ENCODE results near the gene TMTC2. TPM values are rescaled to one million over a fixed set of nuclear protein-coding genes. Genes with fewer than 3 reads are reported as not detected.

TMTC2 gene
- polyA plus RNA-seq, 4 donors: 1.1 to 5.6 (median 2.7) TPM

DNA sequence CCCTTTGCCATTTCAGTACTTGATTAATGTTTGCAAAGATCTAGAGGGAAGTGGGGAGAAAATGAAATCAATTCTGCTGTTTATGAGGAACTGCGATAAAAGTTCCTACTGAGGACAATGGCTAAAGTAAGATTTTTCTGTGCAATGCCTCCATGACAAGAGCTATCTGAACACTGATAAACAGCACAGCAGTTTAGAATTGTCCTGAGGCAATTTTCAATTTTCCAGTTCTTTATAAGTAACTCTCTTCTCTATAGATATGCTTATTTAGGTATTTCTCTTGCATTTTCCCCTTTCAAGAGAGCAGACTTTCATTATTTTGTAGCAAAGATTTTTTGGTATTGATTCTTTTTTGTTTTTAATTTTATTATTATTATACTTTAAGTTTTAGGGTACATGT lies 34.6 kb upstream of the TMTC2 start:
- no peak overlapping the region for H3K4me3 ChIP-seq (ENCODE audit: low read depth in 1 of 3, low read length in 3 of 3)
- H3K9me3 ChIP-seq (ENCODE audit: control insufficient read depth in 2 of 2, insufficient read depth in 1 of 2, low read depth in 1 of 2, low read length in 1 of 2): no peaks in the 10 kb centered on the region
- H3K27me3 ChIP-seq (ENCODE audit: control insufficient read depth in 3 of 3, insufficient read depth in 3 of 3, low read length in 3 of 3): no peaks in the 10 kb centered on the region
- H3K36me3 ChIP-seq (ENCODE audit: control insufficient read depth in 3 of 3, insufficient read depth in 2 of 3, low read depth in 1 of 3, low read length in 3 of 3): no peaks in the 10 kb centered on the region
- FAIRE-seq: no peak
- H3K4me1 ChIP-seq (ENCODE audit: control insufficient read depth in 3 of 3, insufficient read depth in 2 of 3, low read depth in 1 of 3, low read length in 2 of 3): no peaks in the 10 kb centered on the region
- 82 to 95% (median 92%) methylated on average over 1 of the region's 1 CpG for WGBS, 3 donors
- DNase-seq: no peak
- no peak overlapping the region for H3K27ac ChIP-seq (ENCODE audit: low read depth in 1 of 3, low read length in 2 of 3)

DNA sequence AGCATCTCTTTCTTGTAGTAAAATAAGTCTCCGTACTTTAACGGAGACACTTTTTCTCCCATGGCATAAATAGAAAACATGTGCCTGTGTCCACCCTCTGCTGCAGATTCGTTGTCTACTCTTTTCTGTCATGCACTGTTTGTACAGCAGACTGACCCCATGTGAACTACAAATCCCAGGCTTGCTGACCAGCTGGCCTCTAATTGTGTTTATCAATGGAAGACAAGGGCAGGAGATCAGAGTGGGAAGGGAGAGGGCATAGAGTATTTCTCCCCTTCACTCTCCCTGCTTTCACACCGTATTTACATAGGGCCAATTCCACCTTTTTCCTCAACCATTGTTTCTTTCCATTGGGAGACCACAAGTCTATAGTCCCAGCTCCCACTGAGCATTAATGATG lies 31.0 kb upstream of the TMTC2 start:
- no peak overlapping the region for H3K27ac ChIP-seq (ENCODE audit: low read depth in 1 of 3, low read length in 2 of 3)

GRCh38 chr12:82659343-82660207 lies 27.1 kb upstream of the TMTC2 start:
- 86 to 91% (median 90%) methylated on average over 28 of the region's 28 CpGs for WGBS, 3 donors
- FAIRE-seq (no peak), DNase-seq (no peak)
- Histone ChIP-seq H3K4me1 (ENCODE audit: control insufficient read depth in 3 of 3, insufficient read depth in 2 of 3, low read depth in 1 of 3, low read length in 2 of 3) (no peaks in the 10 kb centered on the region), H3K9me3 (ENCODE audit: control insufficient read depth in 2 of 2, insufficient read depth in 1 of 2, low read depth in 1 of 2, low read length in 1 of 2) (peaks cover 0 to 8% of the 10 kb centered on the region in 2 donors), H3K27me3 (ENCODE audit: control insufficient read depth in 3 of 3, insufficient read depth in 3 of 3, low read length in 3 of 3) (no peaks in the 10 kb centered on the region), H3K4me3 (ENCODE audit: low read depth in 1 of 3, low read length in 3 of 3) (no peak overlapping the region), H3K27ac (ENCODE audit: low read depth in 1 of 3, low read length in 2 of 3) (no peak overlapping the region), H3K36me3 (ENCODE audit: control insufficient read depth in 3 of 3, insufficient read depth in 2 of 3, low read depth in 1 of 3, low read length in 3 of 3) (no peaks in the 10 kb centered on the region)

More for the DNA sequence above, 31.0 kb upstream of the TMTC2 start:
- 52 to 63% (median 55%) methylated on average over 4 of the region's 4 CpGs for WGBS, 3 donors
- Histone ChIP-seq H3K4me1 (ENCODE audit: control insufficient read depth in 3 of 3, insufficient read depth in 2 of 3, low read depth in 1 of 3, low read length in 2 of 3) (no peaks in the 10 kb centered on the region), H3K9me3 (ENCODE audit: control insufficient read depth in 2 of 2, insufficient read depth in 1 of 2, low read depth in 1 of 2, low read length in 1 of 2) (peaks cover 0 to 8% of the 10 kb centered on the region in 2 donors), H3K36me3 (ENCODE audit: control insufficient read depth in 3 of 3, insufficient read depth in 2 of 3, low read depth in 1 of 3, low read length in 3 of 3) (no peaks in the 10 kb centered on the region), H3K4me3 (ENCODE audit: low read depth in 1 of 3, low read length in 3 of 3) (no peak overlapping the region), H3K27me3 (ENCODE audit: control insufficient read depth in 3 of 3, insufficient read depth in 3 of 3, low read length in 3 of 3) (no peaks in the 10 kb centered on the region)
- DNase-seq: no peak
- FAIRE-seq: no peak

DNA sequence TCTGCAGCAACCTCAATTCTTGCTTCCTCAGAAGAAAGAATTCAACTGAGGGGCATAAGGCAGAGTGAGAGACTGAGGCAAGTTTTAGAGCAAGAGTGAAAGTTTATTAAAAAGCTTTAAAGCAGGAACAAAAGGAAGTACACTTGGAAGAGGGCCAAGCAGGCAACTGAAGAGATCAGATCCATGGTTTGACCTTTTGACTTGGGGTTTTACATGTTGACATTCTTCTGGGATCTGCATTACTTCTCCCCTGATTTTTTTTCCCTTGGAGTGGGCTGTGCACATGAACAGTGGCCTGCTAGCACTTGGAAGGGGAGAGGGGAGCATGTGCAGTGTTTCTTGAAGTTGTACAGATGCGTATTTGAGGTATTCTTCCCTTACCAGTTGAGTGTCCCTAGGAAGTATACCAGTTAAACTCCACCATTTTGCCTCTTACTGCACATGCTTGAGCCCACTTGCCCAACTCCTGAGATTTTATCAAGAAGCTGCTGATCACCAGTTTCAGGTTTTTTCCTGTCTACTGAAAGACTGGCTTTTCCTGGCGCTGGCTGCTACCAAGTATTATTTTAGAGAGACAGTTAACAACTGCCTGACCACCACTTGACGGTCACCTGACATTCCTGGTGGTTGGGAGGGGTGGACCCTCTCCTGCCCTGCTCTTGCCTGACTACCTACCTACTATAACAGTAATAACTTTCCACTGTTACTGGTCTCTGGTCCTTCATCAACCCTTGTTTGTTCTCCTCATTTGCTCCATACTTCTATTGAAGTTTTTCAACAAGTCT lies 26.0 kb upstream of the TMTC2 start:
- no peaks in the 10 kb centered on the region for H3K4me1 ChIP-seq (ENCODE audit: control insufficient read depth in 3 of 3, insufficient read depth in 2 of 3, low read depth in 1 of 3, low read length in 2 of 3)
- no peaks in the 10 kb centered on the region for H3K36me3 ChIP-seq (ENCODE audit: control insufficient read depth in 3 of 3, insufficient read depth in 2 of 3, low read depth in 1 of 3, low read length in 3 of 3)
- H3K27ac ChIP-seq (ENCODE audit: low read depth in 1 of 3, low read length in 2 of 3): no peak overlapping the region
- FAIRE-seq: no peak
- 90 to 100% (median 95%) methylated on average over 3 of the region's 3 CpGs for WGBS, 3 donors
- DNase-seq: peak in 1 of 2 donors; percentile 8
- H3K27me3 ChIP-seq (ENCODE audit: control insufficient read depth in 3 of 3, insufficient read depth in 3 of 3, low read length in 3 of 3): no peaks in the 10 kb centered on the region
- no peak overlapping the region for H3K4me3 ChIP-seq (ENCODE audit: low read depth in 1 of 3, low read length in 3 of 3)
- H3K9me3 ChIP-seq (ENCODE audit: control insufficient read depth in 2 of 2, insufficient read depth in 1 of 2, low read depth in 1 of 2, low read length in 1 of 2): peaks cover 0 to 8% of the 10 kb centered on the region in 2 donors

- H3K27ac ChIP-seq (ENCODE audit: low read depth in 1 of 3, low read length in 2 of 3): no peak overlapping the region
- FAIRE-seq (no peak), DNase-seq (no peak)
- WGBS, 3 donors: 58 to 71% (median 64%) methylated on average over 7 of the region's 7 CpGs
- H3K27me3 ChIP-seq (ENCODE audit: control insufficient read depth in 3 of 3, insufficient read depth in 3 of 3, low read length in 3 of 3): no peaks in the 10 kb centered on the region
- H3K9me3 ChIP-seq (ENCODE audit: control insufficient read depth in 2 of 2, insufficient read depth in 1 of 2, low read depth in 1 of 2, low read length in 1 of 2): peaks cover 0 to 5% of the 10 kb centered on the region in 2 donors
- H3K4me3 ChIP-seq (ENCODE audit: low read depth in 1 of 3, low read length in 3 of 3): no peak overlapping the region
- no peaks in the 10 kb centered on the region for H3K4me1 ChIP-seq (ENCODE audit: control insufficient read depth in 3 of 3, insufficient read depth in 2 of 3, low read depth in 1 of 3, low read length in 2 of 3)
- H3K36me3 ChIP-seq (ENCODE audit: control insufficient read depth in 3 of 3, insufficient read depth in 2 of 3, low read depth in 1 of 3, low read length in 3 of 3): no peaks in the 10 kb centered on the region
These were observed 22.8 kb upstream of the TMTC2 start for GRCh38 chr12:82663893-82664292.

- Histone ChIP-seq H3K4me3 (ENCODE audit: low read depth in 1 of 3, low read length in 3 of 3) (no peak overlapping the region), H3K4me1 (ENCODE audit: control insufficient read depth in 3 of 3, insufficient read depth in 2 of 3, low read depth in 1 of 3, low read length in 2 of 3) (no peaks in the 10 kb centered on the region), H3K27me3 (ENCODE audit: control insufficient read depth in 3 of 3, insufficient read depth in 3 of 3, low read length in 3 of 3) (no peaks in the 10 kb centered on the region), H3K27ac (ENCODE audit: low read depth in 1 of 3, low read length in 2 of 3) (no peak overlapping the region), H3K9me3 (ENCODE audit: control insufficient read depth in 2 of 2, insufficient read depth in 1 of 2, low read depth in 1 of 2, low read length in 1 of 2) (no peaks in the 10 kb centered on the region), H3K36me3 (ENCODE audit: control insufficient read depth in 3 of 3, insufficient read depth in 2 of 3, low read depth in 1 of 3, low read length in 3 of 3) (no peaks in the 10 kb centered on the region)
- FAIRE-seq: no peak
- no peak for DNase-seq
- 75 to 91% (median 87%) methylated on average over 3 of the region's 3 CpGs for WGBS, 3 donors
These were observed 21.4 kb upstream of the TMTC2 start for GRCh38 chr12:82665142-82665923.

GRCh38 chr12:82666830-82667229 lies 19.9 kb upstream of the TMTC2 start:
- no peaks in the 10 kb centered on the region for H3K36me3 ChIP-seq (ENCODE audit: control insufficient read depth in 3 of 3, insufficient read depth in 2 of 3, low read depth in 1 of 3, low read length in 3 of 3)
- no peak for DNase-seq
- no peak overlapping the region for H3K4me3 ChIP-seq (ENCODE audit: low read depth in 1 of 3, low read length in 3 of 3)
- no peaks in the 10 kb centered on the region for H3K9me3 ChIP-seq (ENCODE audit: control insufficient read depth in 2 of 2, insufficient read depth in 1 of 2, low read depth in 1 of 2, low read length in 1 of 2)
- H3K27ac ChIP-seq (ENCODE audit: low read depth in 1 of 3, low read length in 2 of 3): no peak overlapping the region
- H3K4me1 ChIP-seq (ENCODE audit: control insufficient read depth in 3 of 3, insufficient read depth in 2 of 3, low read depth in 1 of 3, low read length in 2 of 3): no peaks in the 10 kb centered on the region
- no peaks in the 10 kb centered on the region for H3K27me3 ChIP-seq (ENCODE audit: control insufficient read depth in 3 of 3, insufficient read depth in 3 of 3, low read length in 3 of 3)
- FAIRE-seq: no peak
- 63 to 78% (median 65%) methylated on average over 1 of the region's 1 CpG for WGBS, 3 donors

- no peaks in the 10 kb centered on the region for H3K36me3 ChIP-seq (ENCODE audit: control insufficient read depth in 3 of 3, insufficient read depth in 2 of 3, low read depth in 1 of 3, low read length in 3 of 3)
- FAIRE-seq (no peak), DNase-seq (no peak)
- H3K27ac ChIP-seq (ENCODE audit: low read depth in 1 of 3, low read length in 2 of 3): no peak overlapping the region
- no peaks in the 10 kb centered on the region for H3K9me3 ChIP-seq (ENCODE audit: control insufficient read depth in 2 of 2, insufficient read depth in 1 of 2, low read depth in 1 of 2, low read length in 1 of 2)
- 76 to 78% (median 77%) methylated on average over 4 of the region's 4 CpGs for WGBS, 3 donors
- H3K4me1 ChIP-seq (ENCODE audit: control insufficient read depth in 3 of 3, insufficient read depth in 2 of 3, low read depth in 1 of 3, low read length in 2 of 3): no peaks in the 10 kb centered on the region
- H3K4me3 ChIP-seq (ENCODE audit: low read depth in 1 of 3, low read length in 3 of 3): no peak overlapping the region
- no peaks in the 10 kb centered on the region for H3K27me3 ChIP-seq (ENCODE audit: control insufficient read depth in 3 of 3, insufficient read depth in 3 of 3, low read length in 3 of 3)
These were observed 15.0 kb upstream of the TMTC2 start for GRCh38 chr12:82671673-82672195.

Measured in small intestine (tissue), 7 donors.